Suprapubic skin (tissue), 4 donors: ENCODE measurements around the gene CHIA. TPM values are rescaled to one million over a fixed set of nuclear protein-coding genes. Genes with fewer than 3 reads are reported as not detected.

Source experiments
- DNase-seq, 2 donors: peaks; one replicate each; pipeline ENCODE4 v3.0.0-alpha.2; 2019; ENCODE audit warnings: low spot score in 2 of 2
- H3K27ac ChIP-seq: fragments of 200-600 bp; sonication (generic); one replicate; pipeline ENCODE4 v1.5.1; 2019
- H3K27me3 ChIP-seq: fragments of 200-600 bp; sonication (generic); one replicate; pipeline ENCODE4 v1.5.1; 2019
- H3K36me3 ChIP-seq: fragments of 200-600 bp; sonication (generic); one replicate; pipeline ENCODE4 v1.5.1; 2019
- H3K4me1 ChIP-seq: fragments of 200-600 bp; sonication (generic); one replicate; pipeline ENCODE4 v1.5.1; 2019
- H3K4me3 ChIP-seq: fragments of 200-600 bp; sonication (generic); one replicate; pipeline ENCODE4 v1.5.1; 2019; ENCODE audit warnings: mild to moderate bottlenecking
- H3K9me3 ChIP-seq: fragments of 200-600 bp; sonication (generic); one replicate; pipeline ENCODE4 v1.5.1; 2019
- EP300 ChIP-seq: sonication (generic); formaldehyde crosslinking; IDR thresholded peaks from one replicate; pipeline ENCODE4 v1.6.1; 2017; ENCODE audit warnings: antibody characterized with exemption
- POLR2A ChIP-seq, 2 donors: fragments of 450-650 bp; IDR thresholded peaks; one replicate each; pipeline ENCODE4 v1.6.1; 2017; ENCODE audit warnings: antibody characterized with exemption in 2 of 2, mild to moderate bottlenecking in 2 of 2, moderate library complexity in 2 of 2
- POLR2AphosphoS5 ChIP-seq, 3 donors: sonication (generic); formaldehyde crosslinking; IDR thresholded peaks; one replicate each; pipeline ENCODE4 v1.6.1; 2017; ENCODE audit warnings: antibody characterized with exemption in 3 of 3
- WGBS: methylation state at CpG from one replicate; pipeline ENCODE4 v1.1.5; 2018; 5-methylcytosine and 5-hydroxymethylcytosine counted together
- total RNA-seq, 4 donors: library from RNA; depleted of rRNA; stranded (reverse); fragments of >200 nt; gene quantifications; one replicate each; pipeline ENCODE4 v1.1.0, GENCODE V29; 2016
- TF ChIP-seq, protein P1 (sequence below), 2 donors: fragments of 200-600 bp in 1 of 2; fragments of 450-650 bp in 1 of 2; sonication (generic) in 1 of 2; IDR thresholded peaks; one replicate each; pipeline ENCODE4 v1.5.1; 2016 to 2019; ENCODE audit warnings: antibody characterized with exemption in 2 of 2, mild to moderate bottlenecking in 1 of 2, moderate library complexity in 1 of 2

CHIA gene
- total RNA-seq, 4 donors from 2014 or later = not detected

DNA sequence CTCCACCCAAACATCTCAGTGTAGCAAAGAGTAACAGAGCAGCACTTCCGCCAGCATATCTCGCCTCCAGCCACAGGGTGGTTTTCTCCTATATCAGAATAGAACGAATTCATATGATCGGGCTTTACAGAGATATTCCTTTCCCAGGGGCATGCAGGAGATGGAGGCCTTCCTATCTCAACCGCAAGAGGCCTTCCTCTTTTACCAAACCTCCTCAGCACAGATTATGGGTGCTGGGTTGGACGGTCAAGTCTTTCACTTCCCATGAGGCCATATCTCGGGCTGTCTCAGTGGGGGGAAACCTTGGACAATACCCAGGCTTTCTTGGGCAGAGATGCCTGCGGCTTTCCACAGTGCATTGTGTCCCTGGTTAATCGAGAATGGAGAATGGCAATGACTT, 71.1 kb downstream of the CHIA start:
- DNase-seq = no peak
- Histone ChIP-seq H3K9me3 (no peaks in the 10 kb centered on the region), H3K4me3 (no peak overlapping the region), H3K27ac (no peak overlapping the region), H3K4me1 (no peaks in the 10 kb centered on the region), H3K27me3 (peaks cover 11% of the 10 kb centered on the region), H3K36me3 (no peaks in the 10 kb centered on the region)
- TF ChIP-seq, protein P1, sequence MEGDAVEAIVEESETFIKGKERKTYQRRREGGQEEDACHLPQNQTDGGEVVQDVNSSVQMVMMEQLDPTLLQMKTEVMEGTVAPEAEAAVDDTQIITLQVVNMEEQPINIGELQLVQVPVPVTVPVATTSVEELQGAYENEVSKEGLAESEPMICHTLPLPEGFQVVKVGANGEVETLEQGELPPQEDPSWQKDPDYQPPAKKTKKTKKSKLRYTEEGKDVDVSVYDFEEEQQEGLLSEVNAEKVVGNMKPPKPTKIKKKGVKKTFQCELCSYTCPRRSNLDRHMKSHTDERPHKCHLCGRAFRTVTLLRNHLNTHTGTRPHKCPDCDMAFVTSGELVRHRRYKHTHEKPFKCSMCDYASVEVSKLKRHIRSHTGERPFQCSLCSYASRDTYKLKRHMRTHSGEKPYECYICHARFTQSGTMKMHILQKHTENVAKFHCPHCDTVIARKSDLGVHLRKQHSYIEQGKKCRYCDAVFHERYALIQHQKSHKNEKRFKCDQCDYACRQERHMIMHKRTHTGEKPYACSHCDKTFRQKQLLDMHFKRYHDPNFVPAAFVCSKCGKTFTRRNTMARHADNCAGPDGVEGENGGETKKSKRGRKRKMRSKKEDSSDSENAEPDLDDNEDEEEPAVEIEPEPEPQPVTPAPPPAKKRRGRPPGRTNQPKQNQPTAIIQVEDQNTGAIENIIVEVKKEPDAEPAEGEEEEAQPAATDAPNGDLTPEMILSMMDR (IDR thresholded peaks at IDR 0.05) = no peak
- no peak for TF ChIP-seq POLR2AphosphoS5 (IDR thresholded peaks at IDR 0.05)
- TF ChIP-seq POLR2A (IDR thresholded peaks at IDR 0.05) = no peak
- TF ChIP-seq EP300 = no peak
- WGBS = 70% methylated on average over 9 of the region's 9 CpGs

DNA sequence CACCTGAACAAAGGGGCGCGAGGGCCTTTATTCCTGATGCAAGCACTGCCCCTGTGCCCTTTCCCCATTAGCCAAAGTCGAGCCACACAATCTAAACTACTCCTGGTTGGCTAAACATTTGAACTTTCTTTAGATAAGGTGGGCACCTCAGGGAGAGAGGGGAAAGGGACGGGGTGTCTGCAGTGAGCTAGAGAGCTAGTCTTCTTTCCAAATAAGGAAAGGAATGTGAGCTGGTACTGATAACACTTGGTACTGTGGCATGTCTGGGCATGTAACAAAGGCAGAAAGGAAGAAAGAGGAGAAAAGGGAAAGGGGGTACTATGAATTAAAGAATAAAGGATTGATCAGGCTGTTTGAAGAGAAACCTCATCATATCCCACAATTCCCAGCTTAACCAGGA, 74.0 kb downstream of the CHIA start:
- H3K27me3 ChIP-seq = peaks cover 20% of the 10 kb centered on the region
- no peak overlapping the region for H3K4me3 ChIP-seq
- H3K27ac ChIP-seq = no peak overlapping the region
- DNase-seq = no peak
- no peaks in the 10 kb centered on the region for H3K4me1 ChIP-seq
- 60% methylated on average over 4 of the region's 4 CpGs for WGBS
- no peaks in the 10 kb centered on the region for H3K9me3 ChIP-seq
- H3K36me3 ChIP-seq = no peaks in the 10 kb centered on the region
- TF ChIP-seq EP300 (no peak), POLR2A (IDR thresholded peaks at IDR 0.05) (no peak)

DNA sequence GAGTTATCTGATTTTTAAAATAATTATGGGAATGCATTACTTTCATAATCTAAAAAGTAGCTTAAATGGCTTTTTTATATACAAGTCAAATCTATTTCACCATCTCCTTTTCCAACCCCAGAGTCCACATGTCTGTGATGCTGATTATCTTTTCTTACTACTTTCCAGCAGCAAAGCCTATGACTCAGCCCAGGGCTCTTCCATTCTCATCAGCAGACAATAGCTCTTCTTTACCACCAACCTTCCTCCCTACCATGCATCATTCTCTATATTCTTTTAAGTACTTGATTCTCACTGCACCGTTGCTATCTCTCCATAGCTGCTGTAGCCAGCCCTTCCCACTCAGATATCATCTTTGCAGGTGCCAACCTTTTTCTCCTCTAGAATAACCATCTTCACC, 75.6 kb downstream of the CHIA start:
- H3K27ac ChIP-seq = no peak overlapping the region
- no peak overlapping the region for H3K4me3 ChIP-seq
- no peak for DNase-seq
- TF ChIP-seq EP300 (no peak), POLR2A (IDR thresholded peaks at IDR 0.05) (no peak), POLR2AphosphoS5 (IDR thresholded peaks at IDR 0.05) (no peak)
- TF ChIP-seq, protein P1 (IDR thresholded peaks at IDR 0.05) = no peak
- WGBS = 48% methylated on average over 1 of the region's 1 CpG
- no peaks in the 10 kb centered on the region for H3K9me3 ChIP-seq
- H3K4me1 ChIP-seq = no peaks in the 10 kb centered on the region
- H3K27me3 ChIP-seq = peaks cover 20% of the 10 kb centered on the region
- H3K36me3 ChIP-seq = no peaks in the 10 kb centered on the region

DNA sequence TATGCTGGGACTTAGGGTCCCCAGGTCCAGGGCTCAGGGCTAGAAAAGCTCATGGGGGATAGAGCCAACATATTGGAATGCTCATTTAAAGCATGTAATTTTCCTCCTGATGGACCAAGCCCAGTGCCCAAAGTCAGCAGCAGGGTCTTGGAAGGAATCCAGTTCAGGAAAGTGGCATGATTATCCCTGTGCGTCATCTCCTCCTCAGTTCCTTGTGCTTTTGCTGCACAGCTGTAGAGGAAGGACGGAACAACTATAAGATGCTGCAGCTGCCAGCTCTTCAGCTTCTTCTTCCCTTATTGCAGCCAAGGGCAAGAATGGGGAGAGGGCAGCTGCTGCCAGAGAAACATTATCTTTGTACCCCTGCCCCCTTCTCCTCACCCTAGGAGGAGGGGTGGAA, 78.5 kb downstream of the CHIA start:
- TF ChIP-seq EP300 (no peak), POLR2AphosphoS5 (IDR thresholded peaks at IDR 0.05) (no peak), POLR2A (IDR thresholded peaks at IDR 0.05) (no peak)
- TF ChIP-seq, protein P1 (IDR thresholded peaks at IDR 0.05) = no peak
- H3K27me3 ChIP-seq = peaks cover 24% of the 10 kb centered on the region
- 56% methylated on average over 2 of the region's 2 CpGs for WGBS
- no peaks in the 10 kb centered on the region for H3K9me3 ChIP-seq
- no peak overlapping the region for H3K27ac ChIP-seq
- no peak for DNase-seq
- H3K36me3 ChIP-seq = no peaks in the 10 kb centered on the region
- no peak overlapping the region for H3K4me3 ChIP-seq
- H3K4me1 ChIP-seq = no peaks in the 10 kb centered on the region

DNA sequence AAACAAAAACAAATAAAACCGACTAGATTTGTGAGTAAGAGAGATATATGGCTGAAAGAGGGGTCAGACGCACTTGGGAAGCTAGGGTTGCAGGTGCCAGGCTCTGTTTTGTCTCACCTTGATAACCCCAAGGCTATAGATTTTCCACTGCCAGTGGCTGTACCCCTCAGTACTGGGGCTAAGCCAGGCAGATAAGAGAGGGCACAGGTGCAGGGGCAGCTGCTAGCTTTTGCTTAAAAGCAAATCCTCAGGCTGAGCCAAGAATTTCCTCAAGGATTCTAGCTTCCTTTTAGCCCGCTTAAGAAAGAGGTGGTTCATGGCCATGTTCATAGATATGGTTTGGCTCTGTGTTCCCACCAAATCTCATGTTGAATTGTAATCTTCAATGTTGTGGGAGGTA, 79.0 kb downstream of the CHIA start:
- Histone ChIP-seq H3K9me3 (no peaks in the 10 kb centered on the region), H3K27ac (no peak overlapping the region), H3K4me3 (no peak overlapping the region), H3K27me3 (peaks cover 21% of the 10 kb centered on the region), H3K36me3 (no peaks in the 10 kb centered on the region), H3K4me1 (no peaks in the 10 kb centered on the region)
- WGBS = 61% methylated on average over 3 of the region's 3 CpGs
- DNase-seq = no peak
- TF ChIP-seq, protein P1 (IDR thresholded peaks at IDR 0.05) = no peak
- no peak for TF ChIP-seq POLR2A (IDR thresholded peaks at IDR 0.05)
- no peak for TF ChIP-seq EP300
- TF ChIP-seq POLR2AphosphoS5 (IDR thresholded peaks at IDR 0.05) = no peak

Other genes starting within 250 kb of the CHIA start
- gene DRAM2, start 150.8 kb upstream of the CHIA start, total RNA-seq = 10 to 100 TPM; 24.4 to 37.1 (median 31.1) TPM
- gene CEPT1, start 150.6 kb upstream of the CHIA start, total RNA-seq = 10 to 100 TPM; 29.8 to 50.8 (median 36.9) TPM
- 10 to 100 TPM; 25.3 to 37.1 (median 31.8) TPM for gene DENND2D, start 90.2 kb upstream of the CHIA start, total RNA-seq
- gene CHI3L2, start 63.1 kb upstream of the CHIA start, total RNA-seq = 1 to 10 TPM; 4.7 to 9.8 (median 7.7) TPM
- 10 to 100 TPM in 1 of 4 donors, 1 to 10 TPM in 2, under 1 TPM in 1; 0.93 to 22.9 (median 2.9) TPM for gene OVGP1, start 136.9 kb downstream of the CHIA start, total RNA-seq
- 10 to 100 TPM; 22.8 to 34.7 (median 33.4) TPM for gene WDR77, start 158.4 kb downstream of the CHIA start, total RNA-seq
- 100 to 1,000 TPM in 3 of 4 donors, 10 to 100 TPM in 1; 79.6 to 154 (median 140) TPM for gene ATP5PB, start 158.6 kb downstream of the CHIA start, total RNA-seq
- gene C1orf162, start 183.1 kb downstream of the CHIA start, total RNA-seq = 10 to 100 TPM in 1 of 4 donors, 1 to 10 TPM in 3; 3.4 to 12.2 (median 5.9) TPM
- 1 to 10 TPM in 1 of 4 donors, under 1 TPM in 2, not detected in 1; 0.64 to 2.0 (median 0.85) TPM for gene ADORA3, start 212.8 kb downstream of the CHIA start, total RNA-seq
- gene TMIGD3, start 212.8 kb downstream of the CHIA start, total RNA-seq = 1 to 10 TPM in 1 of 4 donors, not detected in 3; 1.1 TPM